Measurements from ENCODE around the gene GPC1. TPM values are rescaled to one million over a fixed set of nuclear protein-coding genes. Genes with fewer than 3 reads are reported as not detected.

GPC1 gene
- total and polyA plus RNA-seq, 2 of the 4 experiments (the other 2 are of a cell fraction): 16.0 to 211 TPM

DNA sequence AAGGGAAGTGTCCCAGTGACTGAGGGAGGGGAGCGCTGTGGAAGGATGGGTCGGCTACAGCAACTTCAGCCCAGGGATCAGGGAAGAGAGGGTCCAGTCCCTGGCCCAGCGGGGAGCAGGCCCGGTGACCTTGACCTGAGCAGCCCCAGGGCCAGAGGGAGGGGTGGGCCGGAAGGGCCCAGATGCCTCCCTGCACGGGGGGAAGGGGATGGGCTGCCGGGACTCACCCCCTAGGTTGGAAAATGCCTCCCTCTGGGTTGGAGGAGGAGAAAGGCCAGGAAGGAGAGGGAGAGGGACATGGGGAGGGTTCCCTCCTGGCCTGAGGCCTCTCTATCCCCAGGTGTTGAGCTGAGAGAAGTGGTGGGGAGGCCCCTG lies 19.8 kb downstream of the GPC1 start:
- dilution Hi-C loops (cut with HindIII; ENCODE audit: low sequenced_read_pairs, unreplicated experiment): no loop called here
- Histone ChIP-seq H3K36me3 (ENCODE audit: control insufficient read depth, insufficient read depth, low read length) (peaks cover 2% of the 10 kb centered on the region; the same call in 1 of the 2 replicates), H3K27ac (ENCODE audit: insufficient read depth, low read length) (no peak overlapping the region), H4K91ac (ENCODE audit: insufficient read depth, low read depth, low read length) (no peak overlapping the region), H3K79me1 (ENCODE audit: low read depth in 1 of 2, low read length in 2 of 2) (peaks cover 15 to 60% of the 10 kb centered on the region in 2 experiments; a peak in 3 of 4 replicates), H2BK20ac (ENCODE audit: low read depth, low read length) (no peak overlapping the region), H3K14ac (replicated peaks; ENCODE audit: low read depth, low read length) (no peak overlapping the region), H3K9me1 (ENCODE audit: insufficient read depth, low read length) (0 out of 2 replicates have a peak, but pooled peaks cover 3% of the 10 kb centered on the region), H2BK5ac (ENCODE audit: low read depth, low read length, poor library complexity, severe bottlenecking) (no peak overlapping the region), H3K4me3 (ENCODE audit: insufficient read depth, low read depth, low read length) (no peak overlapping the region), H3K9ac (ENCODE audit: low read depth, low read length) (no peak overlapping the region), H3K4ac (ENCODE audit: low read depth, low read length) (no peak overlapping the region), H3K23ac (ENCODE audit: low read depth, low read length) (no peak overlapping the region), H2AK5ac (ENCODE audit: low read depth, low read length) (no peak overlapping the region), H2BK15ac (ENCODE audit: low read depth, low read length) (no peak overlapping the region), H3K9me3 (ENCODE audit: control insufficient read depth, insufficient read depth, low read length) (no peaks in the 10 kb centered on the region), H3K4me2 (ENCODE audit: low read depth, low read length) (no peak overlapping the region), H4K5ac (ENCODE audit: low read depth, low read length) (no peak overlapping the region), H3K4me1 (ENCODE audit: control insufficient read depth, insufficient read depth, low read length) (peaks cover 18% of the 10 kb centered on the region; the same call in 1 of the 2 replicates), H4K20me1 (ENCODE audit: insufficient read depth, low read length) (peaks cover 60% of the 10 kb centered on the region), H3K27me3 (ENCODE audit: control insufficient read depth, insufficient read depth, low read length) (no peaks in the 10 kb centered on the region), H2BK120ac (ENCODE audit: low read depth, low read length) (no peak overlapping the region), H2AK9ac (replicated peaks; ENCODE audit: low read depth, low read length, poor library complexity) (no peak overlapping the region), H4K8ac (ENCODE audit: low read depth in 2 of 2, low read length in 2 of 2) (no peak overlapping the region), H2AFZ (replicated peaks; ENCODE audit: low read length, poor library complexity) (no peak overlapping the region), H3K18ac (ENCODE audit: low read depth, low read length) (no peak overlapping the region), H3K56ac (ENCODE audit: extremely low read depth, insufficient read depth, low read length) (no peak overlapping the region)
- CTCF ChIA-PET: no interaction called here
- no peak for TF ChIP-seq FOS (IDR thresholded peaks at IDR 0.05; ENCODE audit: low read depth, low read length)
- TF ChIP-seq, protein P1, sequence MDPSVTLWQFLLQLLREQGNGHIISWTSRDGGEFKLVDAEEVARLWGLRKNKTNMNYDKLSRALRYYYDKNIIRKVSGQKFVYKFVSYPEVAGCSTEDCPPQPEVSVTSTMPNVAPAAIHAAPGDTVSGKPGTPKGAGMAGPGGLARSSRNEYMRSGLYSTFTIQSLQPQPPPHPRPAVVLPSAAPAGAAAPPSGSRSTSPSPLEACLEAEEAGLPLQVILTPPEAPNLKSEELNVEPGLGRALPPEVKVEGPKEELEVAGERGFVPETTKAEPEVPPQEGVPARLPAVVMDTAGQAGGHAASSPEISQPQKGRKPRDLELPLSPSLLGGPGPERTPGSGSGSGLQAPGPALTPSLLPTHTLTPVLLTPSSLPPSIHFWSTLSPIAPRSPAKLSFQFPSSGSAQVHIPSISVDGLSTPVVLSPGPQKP (IDR thresholded peaks at IDR 0.05; ENCODE audit: borderline replicate concordance, low read depth, low read length): no peak
- no CpG with 5 or more reads among the region's 7 CpGs for WGBS, 2 experiments (ENCODE audit: extremely low coverage in 2 of 2, insufficient read length in 1 of 2)
- intact Hi-C loops (cut with micrococcal nuclease): no loop called here
- in situ Hi-C loops (cut with MboI; ENCODE audit: low sequenced_read_pairs): no loop called here
- ATAC-seq (ENCODE audit: low read depth) (no peak), DNase-seq (no peak)
- no TSS peak for BruUV-seq (replicated peaks)
- POLR2A ChIA-PET (ENCODE audit: unreplicated experiment): no interaction called here
